HG02798 (cell line): ENCODE measurements around the gene SETD5.
A peak's percentile ranks its signal among the peaks of the same experiment; 100 is the strongest.

Experiments used
- ATAC-seq: cut with Tn5 transposase; IDR thresholded peaks from one replicate; pipeline ENCODE4 v1.9.1; 2021; ENCODE audit warnings: mild to moderate bottlenecking; ENCODE audit not compliant: unreplicated experiment, poor library complexity

The SETD5 gene

DNA sequence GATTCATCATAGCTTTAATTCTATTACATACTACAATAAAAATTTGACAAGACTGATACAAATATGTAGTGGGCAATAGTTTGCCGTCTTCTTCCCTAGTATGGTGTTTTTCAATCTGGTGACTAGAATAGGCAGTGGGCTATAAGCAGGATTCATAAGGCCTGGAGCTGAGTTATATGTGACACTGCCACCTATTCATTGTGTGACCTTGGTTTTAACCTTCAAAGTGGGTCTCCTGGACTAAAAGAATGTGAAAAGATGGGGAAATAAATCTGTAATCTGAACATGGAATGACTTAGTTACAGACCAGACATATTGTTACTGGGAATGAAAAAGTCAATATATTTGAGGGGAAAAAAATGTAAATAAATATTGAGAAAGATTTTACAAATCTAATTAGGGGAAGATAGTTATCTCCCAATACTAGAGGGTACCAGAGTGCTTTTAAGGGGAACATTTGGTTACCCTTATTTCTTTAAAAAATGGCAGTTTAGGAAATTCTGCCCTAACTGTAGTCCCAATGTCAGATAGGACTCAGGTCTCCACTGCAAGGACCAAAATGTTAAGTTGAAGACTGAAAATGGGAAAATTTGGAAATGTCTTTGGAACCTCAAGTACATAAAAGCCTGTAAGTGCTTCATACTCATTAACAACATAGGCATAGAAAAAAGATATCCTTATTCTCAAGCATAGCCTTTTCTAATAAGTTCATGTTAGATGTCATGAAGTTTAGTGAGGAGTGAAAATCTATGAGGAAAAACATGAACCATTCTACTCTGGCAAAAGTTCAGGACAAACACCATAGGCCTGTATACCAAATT is 10.7 kb upstream of the SETD5 start:
- no peak for ATAC-seq

DNA sequence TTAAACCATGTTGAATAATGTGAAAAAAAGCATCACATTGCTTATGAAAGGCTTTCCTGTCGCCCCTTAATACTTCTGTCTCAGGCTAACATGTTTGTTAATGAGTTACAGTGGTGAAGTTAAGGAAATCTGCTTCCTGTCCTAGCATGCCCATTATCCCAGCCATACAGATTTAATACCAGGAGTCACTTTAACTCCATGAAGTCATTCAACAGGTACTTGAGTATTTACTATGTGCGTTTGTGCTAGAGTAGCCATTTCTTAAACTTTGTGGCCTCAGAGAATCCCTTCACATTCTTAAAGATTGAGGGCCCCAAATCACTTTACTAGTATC is 10.1 kb upstream of the SETD5 start:
- no peak for ATAC-seq

GRCh38 chr3:9388142-9388541 is 9.3 kb upstream of the SETD5 start:
- no peak for ATAC-seq

DNA sequence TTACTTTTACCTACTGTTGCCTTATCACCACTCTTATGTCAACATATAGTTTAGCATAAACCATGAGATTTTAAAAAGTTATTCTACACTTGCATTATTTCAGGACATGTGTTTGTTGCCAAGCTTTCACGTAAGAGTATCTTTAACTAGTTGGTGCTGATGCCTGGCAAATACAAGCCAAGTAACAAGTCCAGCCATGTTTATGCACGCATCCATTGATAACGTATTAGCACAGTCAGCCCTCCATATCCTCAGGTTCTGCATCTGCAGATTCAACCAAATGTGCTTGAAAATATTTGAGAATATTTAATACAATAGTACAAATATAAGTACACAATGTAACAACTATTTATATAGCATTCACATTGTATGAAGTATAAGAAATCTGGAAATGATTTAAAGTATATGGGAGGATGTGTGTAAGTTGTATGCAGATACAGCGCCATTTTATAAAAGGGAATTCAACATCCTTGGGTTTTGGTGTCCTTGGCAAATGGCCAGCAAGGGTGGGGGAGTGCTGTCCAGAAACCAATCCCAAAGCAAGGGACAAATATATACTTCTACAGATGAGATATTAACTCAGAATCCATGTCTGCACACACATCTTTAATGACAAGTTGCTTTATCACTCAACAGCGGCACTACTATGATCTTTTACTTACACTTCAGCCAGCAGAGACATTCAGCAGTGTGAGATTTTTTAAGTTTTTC is 8.7 kb upstream of the SETD5 start:
- no peak for ATAC-seq

DNA sequence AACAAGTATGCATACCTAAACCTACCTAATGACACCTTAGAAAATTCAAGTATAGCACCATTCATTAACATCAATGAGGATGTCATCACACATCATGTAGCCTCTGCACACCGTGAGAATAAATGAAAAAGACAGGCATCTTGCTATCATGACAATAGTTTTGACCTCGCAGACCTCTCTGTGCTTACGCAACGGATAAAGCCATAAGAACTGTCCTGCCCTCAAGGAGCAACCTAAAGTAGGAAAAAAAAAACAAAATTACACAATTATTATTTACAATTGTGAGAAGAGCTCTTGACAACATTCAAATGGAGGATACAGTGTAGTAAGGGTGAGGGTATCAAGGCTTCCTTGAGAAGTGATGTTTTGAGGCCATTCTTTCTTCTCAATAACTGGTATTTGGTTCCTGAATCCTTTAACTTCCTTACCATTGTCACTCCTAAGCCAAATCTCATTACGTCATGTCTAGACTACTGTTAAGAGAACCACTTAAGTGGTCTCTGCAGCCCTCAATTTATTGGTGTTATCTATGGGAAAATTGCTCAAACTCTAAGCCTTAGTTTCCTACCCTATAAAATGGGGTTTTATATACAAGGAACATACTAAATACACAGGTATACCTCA is 7.0 kb upstream of the SETD5 start:
- no peak for ATAC-seq

GRCh38 chr3:9392041-9392440 is 5.4 kb upstream of the SETD5 start:
- ATAC-seq: no peak

- no peak for ATAC-seq
Observed at GRCh38 chr3:9395570-9396300, 1.7 kb upstream of the SETD5 start.

GRCh38 chr3:9396301-9396631 is 1.1 kb upstream of the SETD5 start:
- ATAC-seq: peak; percentile 27

DNA sequence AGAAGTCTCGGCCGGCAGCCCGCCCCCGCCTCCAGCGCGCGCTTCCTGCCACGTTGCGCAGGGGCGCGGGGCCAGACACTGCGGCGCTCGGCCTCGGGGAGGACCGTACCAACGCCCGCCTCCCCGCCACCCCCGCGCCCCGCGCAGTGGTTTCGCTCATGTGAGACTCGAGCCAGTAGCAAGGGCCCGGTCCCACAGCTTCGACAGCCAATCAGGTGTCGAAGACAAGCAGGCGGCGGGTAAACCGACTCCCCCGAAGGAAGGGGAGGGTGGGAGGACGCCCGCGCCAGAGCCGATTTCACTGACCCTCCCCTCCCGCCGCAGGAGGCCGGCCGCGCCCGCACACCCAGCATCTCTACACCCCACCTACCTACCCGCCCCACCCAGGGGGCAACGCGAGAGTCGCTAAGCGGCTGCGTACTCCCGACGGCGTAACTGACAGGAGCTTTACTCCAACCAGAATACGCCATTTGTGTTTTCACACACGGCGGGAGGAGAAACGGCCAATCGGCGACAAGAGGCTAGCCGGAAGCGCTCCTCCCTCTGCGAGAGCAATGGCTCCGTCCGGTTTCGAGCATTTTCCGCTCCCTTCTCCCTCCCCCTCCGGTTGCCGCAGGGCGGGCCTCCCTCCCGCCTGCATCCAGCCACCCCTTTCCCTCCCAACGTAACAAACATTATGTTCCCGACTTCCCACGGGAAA is 633 bp upstream of the SETD5 start:
- peak; percentile 77 for ATAC-seq

DNA sequence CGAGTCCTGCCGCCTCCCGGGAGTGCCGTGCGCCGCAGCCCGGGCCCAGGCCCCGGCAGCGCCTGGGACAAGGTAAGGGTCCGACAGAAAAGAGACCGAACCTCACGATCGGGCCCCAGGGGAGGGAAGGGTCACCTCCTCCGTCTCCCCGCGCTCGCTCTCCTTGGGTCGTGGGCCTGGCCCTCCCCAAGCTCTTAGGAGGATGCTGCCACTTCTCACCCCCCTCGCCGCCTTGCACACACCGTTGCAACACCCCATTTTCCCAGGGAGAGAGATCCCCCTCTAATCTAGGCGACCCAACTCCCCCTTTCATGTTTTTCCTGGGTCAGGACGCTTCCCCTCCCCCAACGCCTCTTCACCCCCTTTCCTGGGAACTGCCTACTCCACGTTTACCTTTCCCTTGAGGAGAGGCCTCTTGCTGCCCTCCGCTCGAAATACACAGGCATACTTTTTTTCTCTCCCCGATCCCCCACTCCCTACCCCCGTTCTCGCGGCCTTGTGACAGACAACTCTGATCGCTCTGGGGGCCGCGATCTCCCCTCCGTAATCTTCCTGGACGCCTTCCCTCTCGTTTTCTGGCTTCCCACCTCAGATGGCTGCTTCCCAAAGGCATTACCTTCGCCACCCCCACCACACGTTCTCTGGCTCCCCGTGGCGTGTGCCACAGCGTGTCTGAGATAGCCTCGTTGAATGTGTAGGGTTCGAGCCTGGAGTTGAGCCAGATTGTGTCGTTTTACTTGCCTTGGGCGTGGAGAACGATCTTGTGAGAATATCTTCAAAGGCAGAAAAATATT is 688 bp downstream of the SETD5 start:
- no peak for ATAC-seq

DNA sequence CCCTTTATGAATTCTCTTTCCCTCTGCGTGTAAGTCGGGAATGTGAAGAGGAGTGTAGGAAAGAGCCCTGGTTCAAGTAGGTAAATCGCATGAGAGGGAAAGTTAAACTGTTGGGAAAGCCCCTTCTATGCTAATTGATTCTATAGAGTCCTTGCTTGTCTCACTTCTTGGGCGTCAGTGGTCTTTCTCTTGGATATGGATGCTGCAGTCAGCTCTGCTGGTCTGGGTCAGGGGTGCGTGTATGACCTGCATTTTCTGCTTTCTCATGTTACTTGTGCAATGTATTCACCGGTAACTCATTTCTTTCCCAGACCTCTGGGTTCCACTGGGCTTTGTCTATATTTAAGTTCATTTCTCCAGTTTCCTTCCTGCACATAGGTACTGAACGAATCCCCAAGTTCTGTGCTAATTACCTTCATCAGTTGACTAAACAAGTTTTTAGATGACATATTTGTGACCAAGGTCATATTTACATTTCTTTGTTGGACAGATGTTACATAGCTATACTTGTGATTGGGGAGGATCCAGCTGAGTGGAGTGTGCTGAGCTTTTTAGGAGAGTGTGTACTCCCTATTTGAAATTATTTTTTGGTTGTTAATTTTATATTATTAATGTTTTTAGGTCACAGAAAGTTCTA is 1.4 kb downstream of the SETD5 start:
- no peak for ATAC-seq

- ATAC-seq: no peak
Observed at GRCh38 chr3:9399337-9399703, 1.9 kb downstream of the SETD5 start.

DNA sequence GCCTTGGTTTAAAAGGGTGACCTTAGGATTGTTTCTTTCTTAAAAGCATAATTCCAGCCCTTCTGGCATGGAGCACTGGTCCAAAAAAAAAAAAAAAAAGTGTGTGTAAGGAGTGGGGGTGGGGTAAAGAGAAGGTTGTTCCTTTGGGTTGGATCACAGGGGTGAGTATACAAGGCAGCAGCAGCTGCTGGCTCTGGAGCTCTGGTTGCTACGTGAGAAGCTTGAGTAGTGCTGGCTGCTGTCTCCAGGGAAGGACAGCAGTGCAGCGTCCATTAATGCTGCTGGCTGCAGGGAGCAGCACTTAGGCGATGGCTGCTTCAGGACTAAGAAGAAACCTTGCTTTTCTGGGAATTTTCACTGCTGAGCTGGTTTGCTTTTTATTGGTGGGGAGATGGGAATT is 2.3 kb downstream of the SETD5 start:
- ATAC-seq: no peak

DNA sequence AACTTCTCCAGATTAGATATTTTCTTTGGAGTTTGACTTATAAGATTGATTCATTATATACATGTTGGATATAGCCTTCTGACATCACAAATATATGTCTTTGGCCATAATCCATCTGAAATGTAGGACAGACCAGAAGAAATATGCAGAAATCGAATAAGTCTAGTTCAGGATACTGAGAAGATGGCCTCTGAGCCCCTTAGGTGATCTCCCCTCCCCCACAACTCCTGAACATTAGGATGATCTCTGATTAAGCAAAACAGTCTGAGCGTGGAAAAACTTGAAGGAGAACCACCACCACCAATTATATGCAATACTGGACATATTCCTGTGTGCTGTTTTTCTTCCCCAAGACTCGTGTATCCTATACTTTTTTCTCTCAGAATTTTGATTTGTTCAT is 3.2 kb downstream of the SETD5 start:
- no peak for ATAC-seq

DNA sequence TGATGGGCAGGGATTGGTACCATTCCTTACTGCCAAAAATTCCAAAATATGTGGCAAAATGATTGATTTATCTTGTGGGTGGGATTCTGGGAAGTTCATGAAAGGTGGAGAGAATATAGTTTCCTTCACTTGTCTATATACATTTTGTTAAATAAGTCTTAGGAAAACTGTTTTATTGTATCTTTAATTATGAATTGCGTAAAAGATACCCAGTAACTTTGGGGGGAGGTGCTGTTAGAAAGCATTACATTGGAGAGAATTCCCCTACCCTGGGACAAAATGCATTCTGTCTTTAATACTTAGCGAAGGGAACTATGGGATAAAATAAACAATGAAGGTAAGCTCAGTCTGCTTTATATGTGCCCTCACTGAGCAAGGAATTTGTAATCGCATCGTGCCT is 4.6 kb downstream of the SETD5 start:
- ATAC-seq: no peak

GRCh38 chr3:9402410-9403228 is 5.2 kb downstream of the SETD5 start:
- no peak for ATAC-seq

GRCh38 chr3:9403463-9403862 is 6.0 kb downstream of the SETD5 start:
- no peak for ATAC-seq

DNA sequence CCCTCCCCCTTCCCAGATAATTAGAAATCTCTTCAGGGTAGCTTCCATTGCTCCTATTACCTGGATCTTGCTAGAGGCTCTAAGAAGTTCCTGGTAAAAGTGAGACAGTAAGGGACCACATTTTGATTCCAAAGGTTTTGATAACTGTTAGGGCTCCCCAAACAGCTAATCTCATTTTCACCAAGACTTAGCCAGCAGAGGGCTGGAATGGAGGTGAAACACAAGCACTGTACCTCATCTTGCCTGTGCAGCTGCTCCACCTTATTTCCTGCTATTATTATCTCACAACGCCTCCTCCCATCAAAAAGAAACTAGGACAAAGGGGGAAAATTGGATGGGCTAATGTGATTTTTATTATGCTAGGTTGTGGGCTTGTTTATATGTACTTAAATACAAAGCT is 7.3 kb downstream of the SETD5 start:
- ATAC-seq: no peak
